Large intestine (tissue), 3 donors: Measurements from ENCODE around the gene EVC. TPM values are rescaled to one million over a fixed set of nuclear protein-coding genes. Genes with fewer than 3 reads are reported as not detected.
"Not testable (repeated sequence)": the region's sequence is repeated elsewhere in the genome, so short reads cannot be mapped to it uniquely, and the experiment has no call there.

Experiments
- DNase-seq, 2 donors: peaks; one replicate each; pipeline versions ENCODE4 v3.0.0 to v3.0.0-alpha.2; 2013
- H3K27ac ChIP-seq: one replicate; pipeline ENCODE4 v1.5.1; 2013; ENCODE audit warnings: low read length
- H3K27me3 ChIP-seq: 2 replicates; pipeline ENCODE4 v1.6.1; 2013; ENCODE audit warnings: low read length; ENCODE audit not compliant: control insufficient read depth, insufficient read depth
- H3K36me3 ChIP-seq: 2 replicates; pipeline ENCODE4 v1.6.1; 2013; ENCODE audit warnings: low read length; ENCODE audit not compliant: control insufficient read depth, insufficient read depth
- H3K4me1 ChIP-seq: one replicate; pipeline ENCODE4 v1.6.1; 2013; ENCODE audit warnings: low read length; ENCODE audit not compliant: control insufficient read depth, insufficient read depth
- H3K4me3 ChIP-seq: one replicate; pipeline ENCODE4 v1.5.1; 2013; ENCODE audit warnings: low read length
- H3K9me3 ChIP-seq: one replicate; pipeline ENCODE4 v1.6.1; 2013; ENCODE audit warnings: mild to moderate bottlenecking, low read depth, low read length, moderate library complexity; ENCODE audit not compliant: control insufficient read depth
- WGBS: methylation state at CpG from one replicate; pipeline ENCODE4 v1.1.5; 2013; ENCODE audit warnings: low lambda C conversion rate; ENCODE audit not compliant: insufficient coverage; 5-methylcytosine and 5-hydroxymethylcytosine counted together
- polyA plus RNA-seq: library from polyadenylated mRNA; unstranded; fragments of 120-200 nt; gene quantifications from one replicate; pipeline ENCODE4 v1.2.1, GENCODE V29; 2013

Gene EVC
- polyA plus RNA-seq, 1 donor = 4.6 TPM

- Histone ChIP-seq H3K36me3 (peaks cover 13% of the 10 kb centered on the region), H3K9me3 (no peaks in the 10 kb centered on the region), H3K4me3 (no peak overlapping the region), H3K27ac (no peak overlapping the region), H3K4me1 (no peaks in the 10 kb centered on the region), H3K27me3 (no peaks in the 10 kb centered on the region)
- no peak for DNase-seq
- 100% methylated on average over 1 of the region's 12 CpGs for WGBS
Observed at GRCh38 chr4:5810770-5811430, 99.9 kb downstream of the EVC start.

GRCh38 chr4:5812057-5812456, 101.1 kb downstream of the EVC start:
- H3K27ac ChIP-seq, H3K4me3 ChIP-seq, DNase-seq, H3K27me3 ChIP-seq, H3K4me1 ChIP-seq, H3K9me3 ChIP-seq: not testable (repeated sequence)
- H3K36me3 ChIP-seq = peaks cover 13% of the 10 kb centered on the region
- no CpG with 5 or more reads among the region's 5 CpGs for WGBS

GRCh38 chr4:5812506-5813229, 101.7 kb downstream of the EVC start:
- Histone ChIP-seq H3K27me3 (no peaks in the 10 kb centered on the region), H3K27ac (no peak overlapping the region), H3K4me1 (no peaks in the 10 kb centered on the region), H3K36me3 (peaks cover 13% of the 10 kb centered on the region), H3K4me3 (no peak overlapping the region), H3K9me3 (no peaks in the 10 kb centered on the region)
- DNase-seq = peak; percentile 23 to 27
- no CpG with 5 or more reads among the region's 9 CpGs for WGBS

- WGBS = no CpG with 5 or more reads among the region's 7 CpGs
- H3K27ac ChIP-seq = no peak overlapping the region
- H3K36me3 ChIP-seq = peaks cover 13% of the 10 kb centered on the region
Observed at GRCh38 chr4:5813882-5814255, 102.9 kb downstream of the EVC start.

GRCh38 chr4:5814421-5814820, 103.4 kb downstream of the EVC start:
- no peaks in the 10 kb centered on the region for H3K9me3 ChIP-seq
- H3K4me1 ChIP-seq = no peaks in the 10 kb centered on the region
- no peak overlapping the region for H3K27ac ChIP-seq
- H3K4me3 ChIP-seq = no peak overlapping the region
- DNase-seq = no peak
- H3K27me3 ChIP-seq = no peaks in the 10 kb centered on the region
- peaks cover 13% of the 10 kb centered on the region for H3K36me3 ChIP-seq
- no CpG with 5 or more reads among the region's 6 CpGs for whole genome bisulfite sequencing

More at GRCh38 chr4:5813882-5814255, 102.9 kb downstream of the EVC start:
- Histone ChIP-seq H3K27me3 (no peaks in the 10 kb centered on the region), H3K4me1 (no peaks in the 10 kb centered on the region), H3K9me3 (no peaks in the 10 kb centered on the region), H3K4me3 (no peak overlapping the region)
- no peak for DNase-seq

GRCh38 chr4:5815641-5816040, 104.6 kb downstream of the EVC start:
- H3K4me3 ChIP-seq = no peak overlapping the region
- no peaks in the 10 kb centered on the region for H3K9me3 ChIP-seq
- no peak for DNase-seq
- no peaks in the 10 kb centered on the region for H3K4me1 ChIP-seq
- no CpG with 5 or more reads among the region's 5 CpGs for WGBS
- H3K27me3 ChIP-seq = no peaks in the 10 kb centered on the region
- peaks cover 7% of the 10 kb centered on the region for H3K36me3 ChIP-seq
- H3K27ac ChIP-seq = no peak overlapping the region

GRCh38 chr4:5816101-5816500, 105.1 kb downstream of the EVC start:
- no peak for DNase-seq
- no peak overlapping the region for H3K27ac ChIP-seq
- H3K36me3 ChIP-seq = peaks cover 3% of the 10 kb centered on the region
- no peaks in the 10 kb centered on the region for H3K27me3 ChIP-seq
- H3K4me3 ChIP-seq = no peak overlapping the region
- no peaks in the 10 kb centered on the region for H3K9me3 ChIP-seq
- no CpG with 5 or more reads among the region's 8 CpGs for WGBS
- H3K4me1 ChIP-seq = no peaks in the 10 kb centered on the region

GRCh38 chr4:5816851-5817375, 105.9 kb downstream of the EVC start:
- Histone ChIP-seq H3K4me1 (no peaks in the 10 kb centered on the region), H3K36me3 (no peaks in the 10 kb centered on the region), H3K27ac (no peak overlapping the region), H3K9me3 (no peaks in the 10 kb centered on the region), H3K27me3 (no peaks in the 10 kb centered on the region), H3K4me3 (no peak overlapping the region)
- WGBS = no CpG with 5 or more reads among the region's 12 CpGs
- no peak for DNase-seq

- Histone ChIP-seq H3K36me3 (peaks cover 4% of the 10 kb centered on the region), H3K4me1 (no peaks in the 10 kb centered on the region), H3K9me3 (no peaks in the 10 kb centered on the region), H3K27ac (no peak overlapping the region), H3K27me3 (no peaks in the 10 kb centered on the region), H3K4me3 (no peak overlapping the region)
- WGBS = no CpG with 5 or more reads among the region's 18 CpGs
- no peak for DNase-seq
Observed at GRCh38 chr4:5821665-5822358, 110.8 kb downstream of the EVC start.

- H3K4me1 ChIP-seq = no peaks in the 10 kb centered on the region
- WGBS = no CpG with 5 or more reads among the region's 5 CpGs
- H3K4me3 ChIP-seq = no peak overlapping the region
- H3K27ac ChIP-seq = no peak overlapping the region
- H3K9me3 ChIP-seq = no peaks in the 10 kb centered on the region
- DNase-seq = no peak
- no peaks in the 10 kb centered on the region for H3K27me3 ChIP-seq
- peaks cover 4% of the 10 kb centered on the region for H3K36me3 ChIP-seq
Observed at GRCh38 chr4:5822619-5823018, 111.6 kb downstream of the EVC start.
